Osteoblast (primary cell): ENCODE measurements around the gene CYP2R1. TPM values are rescaled to one million over a fixed set of nuclear protein-coding genes. Genes with fewer than 3 reads are reported as not detected.

Experiments
- DNase-seq: peaks from one replicate; pipeline ENCODE4 v3.0.0; 2011; ENCODE audit warnings: low spot score, mixed read lengths; ENCODE audit not compliant: insufficient read length; ENCODE audit errors: missing footprints
- H2AFZ ChIP-seq: 2 replicates; pipeline ENCODE4 v1.6.0; 2011; ENCODE audit warnings: mild to moderate bottlenecking, low read length
- H3K27ac ChIP-seq: 2 replicates; pipeline ENCODE4 v1.5.1; 2011; ENCODE audit warnings: mild to moderate bottlenecking, low read depth, low read length, moderate library complexity
- H3K27me3 ChIP-seq: 2 replicates; pipeline ENCODE4 v1.6.0; 2012; ENCODE audit warnings: mild to moderate bottlenecking, control low read depth, inconsistent platforms, low read length, moderate library complexity; ENCODE audit not compliant: insufficient read depth
- H3K36me3 ChIP-seq: 2 replicates; pipeline ENCODE4 v1.5.1; 2011; ENCODE audit warnings: mild to moderate bottlenecking, low read length, control low read depth, moderate library complexity; ENCODE audit not compliant: insufficient read depth
- H3K4me1 ChIP-seq: 2 replicates; pipeline ENCODE4 v1.5.1; 2011; ENCODE audit warnings: mild to moderate bottlenecking, low read length, control low read depth, moderate library complexity; ENCODE audit not compliant: insufficient read depth
- H3K4me2 ChIP-seq: 2 replicates; pipeline ENCODE4 v1.6.0; 2011; ENCODE audit warnings: mild to moderate bottlenecking, low read length; ENCODE audit not compliant: insufficient read depth
- H3K4me3 ChIP-seq: fragments of 200-600 bp; sonication (generic); 3 replicates; pipeline ENCODE4 v1.5.1; 2012; ENCODE audit warnings: mild to moderate bottlenecking, low read length, inconsistent platforms; ENCODE audit not compliant: insufficient read depth
- H3K79me2 ChIP-seq: 2 replicates; pipeline ENCODE4 v1.6.0; 2012; ENCODE audit warnings: mild to moderate bottlenecking, low read length, control low read depth, inconsistent platforms; ENCODE audit not compliant: insufficient read depth
- H3K9me3 ChIP-seq: 2 replicates; pipeline ENCODE4 v1.5.1; 2011; ENCODE audit warnings: low read depth, low read length, control low read depth
- H4K20me1 ChIP-seq: 2 replicates; pipeline ENCODE4 v1.6.0; 2012; ENCODE audit warnings: mild to moderate bottlenecking, low read length, control low read depth; ENCODE audit not compliant: insufficient read depth
- total RNA-seq: library from RNA; depleted of rRNA; stranded (reverse); fragments of >200 nt; gene quantifications from 2 replicates; pipeline ENCODE4 v1.2.3, GENCODE V29; 2012
- TF ChIP-seq, protein P1 (sequence below): IDR thresholded peaks from 2 replicates; pipeline ENCODE4 v1.5.1; 2011; ENCODE audit warnings: mild to moderate bottlenecking, low read depth, low read length, moderate library complexity; ENCODE audit errors: extremely low read depth

CYP2R1 gene
- total RNA-seq, 1 donor, result 12.7 TPM

DNA sequence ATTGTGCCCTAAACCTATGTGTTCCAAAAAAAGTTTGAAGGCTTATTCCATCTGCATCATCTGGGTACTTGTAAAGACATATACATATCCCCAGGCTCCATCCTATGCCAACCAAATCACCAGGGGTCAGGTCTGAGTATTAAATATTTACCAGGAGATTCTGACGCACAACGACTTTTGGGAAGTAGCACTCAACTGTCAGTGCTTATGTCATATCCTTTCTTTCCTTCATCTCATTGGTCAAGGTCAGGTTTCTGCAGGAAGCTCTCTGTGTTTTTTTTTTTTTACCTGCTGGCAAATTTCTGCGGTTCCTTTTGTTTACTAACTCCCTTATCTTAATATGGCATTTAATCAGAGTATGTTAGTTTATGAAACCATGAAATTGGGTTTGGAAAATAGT is 22.5 kb upstream of the CYP2R1 start:
- no peaks in the 10 kb centered on the region for H4K20me1 ChIP-seq
- no peak for DNase-seq
- no peaks in the 10 kb centered on the region for H3K9me3 ChIP-seq
- H3K36me3 ChIP-seq, result no peaks in the 10 kb centered on the region
- no peak overlapping the region for H3K27ac ChIP-seq
- no peak overlapping the region for H3K4me3 ChIP-seq
- no peaks in the 10 kb centered on the region for H3K79me2 ChIP-seq
- TF ChIP-seq, protein P1, sequence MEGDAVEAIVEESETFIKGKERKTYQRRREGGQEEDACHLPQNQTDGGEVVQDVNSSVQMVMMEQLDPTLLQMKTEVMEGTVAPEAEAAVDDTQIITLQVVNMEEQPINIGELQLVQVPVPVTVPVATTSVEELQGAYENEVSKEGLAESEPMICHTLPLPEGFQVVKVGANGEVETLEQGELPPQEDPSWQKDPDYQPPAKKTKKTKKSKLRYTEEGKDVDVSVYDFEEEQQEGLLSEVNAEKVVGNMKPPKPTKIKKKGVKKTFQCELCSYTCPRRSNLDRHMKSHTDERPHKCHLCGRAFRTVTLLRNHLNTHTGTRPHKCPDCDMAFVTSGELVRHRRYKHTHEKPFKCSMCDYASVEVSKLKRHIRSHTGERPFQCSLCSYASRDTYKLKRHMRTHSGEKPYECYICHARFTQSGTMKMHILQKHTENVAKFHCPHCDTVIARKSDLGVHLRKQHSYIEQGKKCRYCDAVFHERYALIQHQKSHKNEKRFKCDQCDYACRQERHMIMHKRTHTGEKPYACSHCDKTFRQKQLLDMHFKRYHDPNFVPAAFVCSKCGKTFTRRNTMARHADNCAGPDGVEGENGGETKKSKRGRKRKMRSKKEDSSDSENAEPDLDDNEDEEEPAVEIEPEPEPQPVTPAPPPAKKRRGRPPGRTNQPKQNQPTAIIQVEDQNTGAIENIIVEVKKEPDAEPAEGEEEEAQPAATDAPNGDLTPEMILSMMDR, result no peak
- no peak overlapping the region for H2AFZ ChIP-seq
- H3K27me3 ChIP-seq, result peaks cover 2% of the 10 kb centered on the region
- H3K4me2 ChIP-seq, result no peak overlapping the region
- no peaks in the 10 kb centered on the region for H3K4me1 ChIP-seq

DNA sequence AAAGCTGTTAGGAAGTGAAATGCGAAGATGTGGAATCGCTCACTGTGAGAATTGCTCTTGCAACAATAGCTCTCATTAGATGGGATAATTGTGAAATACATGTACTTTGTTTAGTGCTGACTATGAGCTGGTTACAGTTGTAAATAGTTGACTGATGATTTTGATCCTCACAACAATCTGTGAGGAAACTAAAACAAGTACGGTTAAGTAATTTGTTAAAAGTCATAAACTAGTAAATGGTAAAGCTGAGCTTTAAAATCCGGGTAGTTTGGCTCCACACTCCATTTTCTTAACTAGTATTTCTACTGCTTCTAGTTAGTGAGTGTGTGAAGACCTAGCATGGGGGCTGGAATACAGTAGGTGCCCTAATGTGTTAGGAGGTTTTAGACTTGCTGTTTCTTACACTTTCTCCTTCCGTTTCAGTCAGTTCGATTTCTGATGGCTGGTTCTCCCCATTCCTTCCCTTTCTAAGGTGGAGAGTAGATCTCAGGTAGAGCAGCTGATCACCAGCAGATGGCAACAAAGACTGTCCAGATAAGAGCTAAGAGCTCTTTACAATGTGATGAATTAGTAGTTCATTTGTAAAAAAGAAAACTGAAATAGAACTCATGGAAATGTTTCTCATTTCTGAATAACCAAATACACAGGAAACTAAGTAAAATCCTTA is 16.3 kb upstream of the CYP2R1 start:
- no peaks in the 10 kb centered on the region for H3K36me3 ChIP-seq
- TF ChIP-seq, protein P1, result peak; percentile 72
- no peak overlapping the region for H3K4me2 ChIP-seq
- H2AFZ ChIP-seq, result no peak overlapping the region
- no peaks in the 10 kb centered on the region for H4K20me1 ChIP-seq
- peak; percentile 75 for DNase-seq
- H3K4me3 ChIP-seq, result no peak overlapping the region
- H3K9me3 ChIP-seq, result no peaks in the 10 kb centered on the region
- H3K79me2 ChIP-seq, result no peaks in the 10 kb centered on the region
- H3K4me1 ChIP-seq, result peaks cover 4% of the 10 kb centered on the region
- H3K27me3 ChIP-seq, result peaks cover 2% of the 10 kb centered on the region
- H3K27ac ChIP-seq, result no peak overlapping the region

DNA sequence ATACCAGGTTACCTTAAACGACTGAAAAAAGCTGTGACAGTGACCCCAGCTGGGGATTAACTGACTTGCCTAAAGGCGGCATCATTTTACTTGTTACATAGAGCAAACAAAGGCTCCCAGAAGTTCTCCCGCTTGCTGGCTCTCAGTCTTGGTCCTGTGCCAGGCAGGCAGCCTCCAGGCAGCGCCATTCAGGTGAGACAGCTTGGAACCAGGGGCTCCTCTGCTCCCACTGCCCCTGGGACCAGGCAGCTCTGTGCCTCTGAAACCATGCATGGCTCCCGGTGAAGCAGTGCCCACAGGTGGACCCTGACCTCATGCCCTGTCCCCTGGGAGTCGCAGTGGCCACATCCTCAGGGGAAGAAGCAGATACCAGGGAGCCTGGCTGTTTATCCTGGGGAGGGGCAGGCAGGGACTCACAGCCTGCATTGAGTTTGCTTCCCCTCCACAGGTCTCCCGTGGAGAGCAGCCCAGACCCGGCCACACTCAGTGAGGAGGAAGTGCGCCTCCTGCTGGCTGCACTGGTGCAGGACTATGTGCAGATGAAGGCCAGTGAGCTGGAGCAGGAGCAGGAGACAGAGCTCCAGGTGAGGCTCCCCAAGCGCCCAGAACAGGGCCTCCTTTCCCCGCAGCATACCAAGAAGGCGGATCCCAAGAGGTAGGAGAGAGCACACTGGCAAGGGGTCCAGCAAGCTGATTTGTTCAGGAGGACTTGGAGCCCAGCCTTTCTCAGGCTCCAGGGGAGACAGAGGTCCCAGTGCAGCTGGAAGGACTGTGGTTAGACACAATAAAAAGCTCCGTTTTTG is 15.6 kb upstream of the CYP2R1 start:
- Histone ChIP-seq H4K20me1 (no peaks in the 10 kb centered on the region), H2AFZ (no peak overlapping the region), H3K27me3 (no peaks in the 10 kb centered on the region), H3K9me3 (no peaks in the 10 kb centered on the region), H3K79me2 (no peaks in the 10 kb centered on the region), H3K36me3 (no peaks in the 10 kb centered on the region), H3K4me3 (no peak overlapping the region), H3K4me2 (no peak overlapping the region), H3K27ac (no peak overlapping the region), H3K4me1 (peaks cover 4% of the 10 kb centered on the region)
- peak; percentile 35 for DNase-seq
- TF ChIP-seq, protein P1, result peak; percentile 77

DNA sequence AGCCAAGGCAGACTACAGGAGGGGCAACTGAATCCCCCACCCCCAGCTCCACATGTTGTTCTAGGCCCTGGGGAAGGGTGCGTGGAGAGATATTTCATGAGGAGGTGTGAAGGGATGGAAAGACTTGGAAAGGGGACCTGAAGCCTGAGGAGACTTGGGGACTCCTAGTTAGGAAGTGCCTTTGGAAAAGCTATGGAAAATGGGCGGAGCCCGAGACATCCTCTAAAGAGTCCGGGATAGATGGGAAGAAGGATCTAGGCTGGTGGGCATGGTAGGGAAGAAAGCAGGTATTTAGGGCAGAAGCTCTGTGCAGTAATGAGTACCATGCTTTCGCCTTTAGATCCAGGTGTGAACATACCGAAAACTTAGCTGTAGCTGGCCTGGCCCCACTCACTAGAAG is 15.0 kb upstream of the CYP2R1 start:
- TF ChIP-seq, protein P1, result no peak
- H3K79me2 ChIP-seq, result no peaks in the 10 kb centered on the region
- H4K20me1 ChIP-seq, result no peaks in the 10 kb centered on the region
- H3K9me3 ChIP-seq, result no peaks in the 10 kb centered on the region
- H3K4me2 ChIP-seq, result no peak overlapping the region
- H3K27me3 ChIP-seq, result no peaks in the 10 kb centered on the region
- no peak overlapping the region for H2AFZ ChIP-seq
- H3K36me3 ChIP-seq, result no peaks in the 10 kb centered on the region
- DNase-seq, result no peak
- H3K27ac ChIP-seq, result no peak overlapping the region
- H3K4me1 ChIP-seq, result peaks cover 4% of the 10 kb centered on the region
- H3K4me3 ChIP-seq, result no peak overlapping the region
